OCI-LY7 (cell line): ENCODE results near the gene DDX5. TPM values are rescaled to one million over a fixed set of nuclear protein-coding genes. Genes with fewer than 3 reads are reported as not detected.

Source experiments
- BruUV-seq: library from RNA; stranded (reverse); fragments of 400-500 nt; replicated peaks from 2 replicates; lab custom pipeline; 2021; lab: Mats Ljungman, UMichigan
- CTCF ChIA-PET: fragments of 300-600 bp; sonication (Branson Sonifier 250); formaldehyde crosslinking; loops from one replicate; lab custom pipeline; 2022; ENCODE audit warnings: antibody characterized with exemption; ENCODE audit not compliant: unreplicated experiment; lab: Charles Lee
- POLR2A ChIA-PET: fragments of 300-600 bp; sonication (Branson Sonifier 250); formaldehyde crosslinking; loops from one replicate; lab custom pipeline; 2022; ENCODE audit warnings: antibody characterized with exemption; lab: Charles Lee
- DNase-seq: peaks from one replicate; pipeline ENCODE4 v3.0.0-alpha.2; 2015; ENCODE audit warnings: low spot score
- H2AFZ ChIP-seq: fragments of 200-600 bp; sonication (generic), shearing (Covaris generic); 2 replicates; pipeline ENCODE4 v1.6.1; 2014; ENCODE audit warnings: mild to moderate bottlenecking, antibody characterized with exemption, low read length, moderate library complexity
- H3K27ac ChIP-seq: fragments of 200-600 bp; sonication (generic); 2 replicates; pipeline ENCODE4 v1.5.1; 2014; ENCODE audit warnings: mixed run types, low read depth, mild to moderate bottlenecking, moderate library complexity, low read length, inconsistent platforms; ENCODE audit not compliant: poor library complexity, severe bottlenecking
- H3K36me3 ChIP-seq: fragments of 200-600 bp; sonication (generic); 2 replicates; pipeline ENCODE4 v1.6.1; 2014; ENCODE audit warnings: mild to moderate bottlenecking, antibody characterized with exemption, low read length, moderate library complexity, mixed read lengths; ENCODE audit not compliant: insufficient read depth
- H3K4me1 ChIP-seq: fragments of 200-600 bp; sonication (generic); 2 replicates; pipeline ENCODE4 v1.5.1; 2014; ENCODE audit warnings: mild to moderate bottlenecking, low read length; ENCODE audit not compliant: insufficient read depth, poor library complexity, severe bottlenecking
- H3K4me2 ChIP-seq: fragments of 200-600 bp; sonication (generic); 2 replicates; pipeline ENCODE4 v1.6.1; 2014; ENCODE audit warnings: mild to moderate bottlenecking, low read length
- H3K4me3 ChIP-seq: fragments of 200-600 bp; sonication (generic); 2 replicates; pipeline ENCODE4 v1.5.1; 2014; ENCODE audit warnings: mild to moderate bottlenecking, low read depth, low read length; ENCODE audit not compliant: poor library complexity, severe bottlenecking
- H3K79me2 ChIP-seq: fragments of 200-600 bp; sonication (generic); 2 replicates; pipeline ENCODE4 v1.6.1; 2016; ENCODE audit warnings: low read depth, mild to moderate bottlenecking, low read length, moderate library complexity, mixed read lengths; ENCODE audit not compliant: insufficient read depth
- H3K9me2 ChIP-seq: fragments of 200-600 bp; sonication (generic); 2 replicates; pipeline ENCODE4 v1.6.1; 2016; ENCODE audit warnings: mild to moderate bottlenecking, low read length, mixed read lengths; ENCODE audit not compliant: insufficient read depth
- H3K9me3 ChIP-seq: fragments of 200-600 bp; sonication (generic); 2 replicates; pipeline ENCODE4 v1.6.1; 2014; ENCODE audit warnings: mild to moderate bottlenecking, mixed run types, low read length, mixed read lengths
- H4K20me1 ChIP-seq: fragments of 200-600 bp; sonication (generic); 2 replicates; pipeline ENCODE4 v1.6.1; 2014; ENCODE audit warnings: mild to moderate bottlenecking, antibody characterized with exemption, low read length, moderate library complexity, mixed read lengths; ENCODE audit not compliant: insufficient read depth
- EZH2phosphoT487 ChIP-seq: fragments of 200-600 bp; sonication (generic); IDR thresholded peaks from 2 replicates; pipeline ENCODE4 v1.6.1; 2018; ENCODE audit warnings: low read depth, borderline replicate concordance, mild to moderate bottlenecking, mixed run types, antibody characterized with exemption, low read length, moderate library complexity, mixed read lengths
- intact Hi-C: fragments of 100-400 bp; cut with micrococcal nuclease; formaldehyde crosslinking; loops from one replicate; pipeline ENCODE4 v1.10.0; 2022; ENCODE audit not compliant: unreplicated experiment
- total RNA-seq, 2 experiments: library from RNA; depleted of rRNA in 1 of 2; stranded (reverse); fragments of >200 nt in 1 of 2; shearing (Covaris generic) in 1 of 2; gene quantifications; 2 replicates each; pipeline ENCODE4 v1.2.3, GENCODE V29; 2014 to 2022
- TF ChIP-seq, protein P1 (sequence below): fragments of 200-600 bp; sonication (generic); conservative IDR thresholded peaks from 2 replicates; pipeline ENCODE4 v1.5.1; 2014; ENCODE audit warnings: mild to moderate bottlenecking, antibody characterized with exemption, low read length, moderate library complexity, mixed read lengths

Gene DDX5
- total RNA-seq, 2 experiments from 2014 or later: 362 to 815 TPM

DNA sequence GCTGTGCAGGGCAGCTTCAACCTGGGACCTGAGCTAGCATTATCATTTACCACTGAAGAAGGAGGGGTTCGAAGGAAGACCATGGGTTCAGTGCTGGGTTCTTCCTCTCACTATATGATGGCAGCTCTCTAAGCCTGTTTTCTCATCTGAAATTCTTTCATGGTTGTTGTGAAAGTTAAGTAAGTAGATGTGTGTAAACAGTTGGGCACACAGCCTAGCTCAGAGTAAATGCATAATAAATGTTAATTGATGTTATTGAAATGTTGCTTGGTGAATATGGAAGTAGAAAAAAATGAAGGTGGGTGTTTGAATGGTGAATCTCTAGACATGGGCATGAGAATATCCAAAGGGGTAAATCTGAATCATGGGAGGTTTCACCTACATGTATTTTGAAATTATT, 9.7 kb upstream of the DDX5 start:
- Histone ChIP-seq H4K20me1 (no peaks in the 10 kb centered on the region), H3K4me1 (no peaks in the 10 kb centered on the region), H3K79me2 (peaks cover 17% of the 10 kb centered on the region; the same call in 1 of the 2 replicates), H3K4me2 (no peak overlapping the region), H3K9me3 (no peaks in the 10 kb centered on the region), H3K4me3 (no peak overlapping the region), H3K9me2 (no peaks in the 10 kb centered on the region), H2AFZ (no peak overlapping the region), H3K27ac (no peak overlapping the region), H3K36me3 (peaks cover 99% of the 10 kb centered on the region)
- intact Hi-C loops: no loop called here
- no peak for DNase-seq
- BruUV-seq: no TSS peak
- ChIA-PET POLR2A (interaction anchor here (0.6 to 2.0 kb wide), 2 partner anchors 11 to 47 kb away, joined by 3 to 5 read pairs; no protein-coding TSS in a partner anchor), CTCF (no interaction called here)
- TF ChIP-seq, protein P1, sequence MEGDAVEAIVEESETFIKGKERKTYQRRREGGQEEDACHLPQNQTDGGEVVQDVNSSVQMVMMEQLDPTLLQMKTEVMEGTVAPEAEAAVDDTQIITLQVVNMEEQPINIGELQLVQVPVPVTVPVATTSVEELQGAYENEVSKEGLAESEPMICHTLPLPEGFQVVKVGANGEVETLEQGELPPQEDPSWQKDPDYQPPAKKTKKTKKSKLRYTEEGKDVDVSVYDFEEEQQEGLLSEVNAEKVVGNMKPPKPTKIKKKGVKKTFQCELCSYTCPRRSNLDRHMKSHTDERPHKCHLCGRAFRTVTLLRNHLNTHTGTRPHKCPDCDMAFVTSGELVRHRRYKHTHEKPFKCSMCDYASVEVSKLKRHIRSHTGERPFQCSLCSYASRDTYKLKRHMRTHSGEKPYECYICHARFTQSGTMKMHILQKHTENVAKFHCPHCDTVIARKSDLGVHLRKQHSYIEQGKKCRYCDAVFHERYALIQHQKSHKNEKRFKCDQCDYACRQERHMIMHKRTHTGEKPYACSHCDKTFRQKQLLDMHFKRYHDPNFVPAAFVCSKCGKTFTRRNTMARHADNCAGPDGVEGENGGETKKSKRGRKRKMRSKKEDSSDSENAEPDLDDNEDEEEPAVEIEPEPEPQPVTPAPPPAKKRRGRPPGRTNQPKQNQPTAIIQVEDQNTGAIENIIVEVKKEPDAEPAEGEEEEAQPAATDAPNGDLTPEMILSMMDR: no peak
- no peak for TF ChIP-seq EZH2phosphoT487

DNA sequence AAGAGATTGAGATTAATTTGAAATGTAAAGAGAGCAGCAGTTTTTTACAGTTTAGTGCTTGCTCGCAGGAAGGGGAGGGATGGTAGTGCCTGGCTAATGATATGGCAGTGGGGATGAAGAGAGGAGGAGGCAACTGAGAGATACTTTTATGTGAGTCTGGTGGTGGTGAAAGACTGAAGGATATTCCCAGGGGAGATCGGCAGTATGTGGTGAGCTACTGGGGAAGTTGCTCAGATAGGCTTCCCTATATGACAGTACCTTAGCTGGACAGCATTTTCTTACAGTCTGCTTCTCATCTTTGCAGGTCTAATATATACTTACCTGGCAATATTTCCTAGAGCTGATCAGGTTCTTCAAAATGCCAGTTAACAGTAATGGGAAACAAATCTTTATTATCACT, 9.3 kb upstream of the DDX5 start:
- H3K9me3 ChIP-seq: no peaks in the 10 kb centered on the region
- CTCF ChIA-PET: no interaction called here
- H3K9me2 ChIP-seq: no peaks in the 10 kb centered on the region
- DNase-seq: peak; percentile 21
- H3K36me3 ChIP-seq: peaks cover 99% of the 10 kb centered on the region
- H4K20me1 ChIP-seq: no peaks in the 10 kb centered on the region
- TF ChIP-seq EZH2phosphoT487: no peak
- TF ChIP-seq, protein P1: no peak
- H2AFZ ChIP-seq: no peak overlapping the region
- peaks cover 19% of the 10 kb centered on the region; the same call in 1 of the 2 replicates for H3K79me2 ChIP-seq
- H3K4me2 ChIP-seq: no peak overlapping the region
- BruUV-seq: no TSS peak
- intact Hi-C loops: no loop called here
- H3K27ac ChIP-seq: no peak overlapping the region
- POLR2A ChIA-PET: interaction anchor here (0.6 to 2.0 kb wide), 2 partner anchors 10 to 47 kb away, joined by 3 to 5 read pairs; no protein-coding TSS in a partner anchor
- H3K4me3 ChIP-seq: no peak overlapping the region
- no peaks in the 10 kb centered on the region for H3K4me1 ChIP-seq

DNA sequence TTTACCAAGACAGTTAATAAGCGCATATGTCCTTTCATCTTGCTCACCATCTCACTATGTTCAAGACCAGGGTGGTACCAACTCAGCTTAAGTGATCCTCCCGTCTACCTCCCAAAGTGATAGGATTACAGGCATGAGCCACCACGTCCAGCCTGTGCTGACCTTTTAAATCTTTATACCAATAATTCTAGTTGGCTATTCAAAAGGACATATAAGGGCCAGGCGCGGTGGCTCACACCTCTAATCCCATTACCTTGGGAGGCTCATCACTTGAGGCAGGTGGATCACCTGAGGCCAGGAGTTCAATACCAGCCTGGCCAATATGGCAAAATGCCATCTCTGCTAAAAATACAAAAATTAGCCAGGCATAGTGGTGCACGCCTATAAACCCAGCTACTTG, 3.1 kb upstream of the DDX5 start:
- peaks cover 71% of the 10 kb centered on the region for H3K79me2 ChIP-seq
- peaks cover 22% of the 10 kb centered on the region for H4K20me1 ChIP-seq
- H3K4me1 ChIP-seq: peaks cover 16% of the 10 kb centered on the region
- no TSS peak for BruUV-seq
- H3K27ac ChIP-seq: no peak overlapping the region
- CTCF ChIA-PET: no interaction called here
- no peak for DNase-seq
- no peaks in the 10 kb centered on the region for H3K9me3 ChIP-seq
- peak overlapping the region; percentile 10; the same call in 1 of the 2 replicates for H3K4me2 ChIP-seq
- TF ChIP-seq, protein P1: no peak
- no peak for TF ChIP-seq EZH2phosphoT487
- peaks cover 79% of the 10 kb centered on the region for H3K36me3 ChIP-seq
- H3K9me2 ChIP-seq: no peaks in the 10 kb centered on the region
- POLR2A ChIA-PET: interaction anchor here (0.5 to 0.6 kb wide), 2 partner anchors 51 to 110 kb away, joined by 3 read pairs; no protein-coding TSS in a partner anchor
- intact Hi-C loops: no loop called here
- no peak overlapping the region for H2AFZ ChIP-seq
- H3K4me3 ChIP-seq: no peak overlapping the region
